GM19328 (cell line): Measurements from ENCODE around the gene HDAC9.

Experiments used
- ATAC-seq: cut with Tn5 transposase; IDR thresholded peaks from one replicate; pipeline ENCODE4 v1.9.1; 2021; ENCODE audit warnings: mild to moderate bottlenecking, moderate library complexity; ENCODE audit not compliant: unreplicated experiment

Gene HDAC9

GRCh38 chr7:18828260-18828993 is 332.9 kb downstream of the HDAC9 start:
- no peak for ATAC-seq

- ATAC-seq: no peak
Measured at GRCh38 chr7:18828994-18829857, 333.7 kb downstream of the HDAC9 start.

- ATAC-seq: no peak
Measured at GRCh38 chr7:18829858-18830285, 334.3 kb downstream of the HDAC9 start.

- no peak for ATAC-seq
Measured at GRCh38 chr7:18831419-18831818, 335.9 kb downstream of the HDAC9 start.

GRCh38 chr7:18831943-18832342 is 336.4 kb downstream of the HDAC9 start:
- ATAC-seq: no peak

GRCh38 chr7:18834577-18834976 is 339.0 kb downstream of the HDAC9 start:
- ATAC-seq: no peak

- ATAC-seq: no peak
Measured at GRCh38 chr7:18835001-18835690, 339.6 kb downstream of the HDAC9 start.

- no peak for ATAC-seq
Measured at GRCh38 chr7:18843979-18844378, 348.4 kb downstream of the HDAC9 start.

- ATAC-seq: no peak
Measured at GRCh38 chr7:18844735-18845134, 349.2 kb downstream of the HDAC9 start.

GRCh38 chr7:18845700-18846099 is 350.2 kb downstream of the HDAC9 start:
- ATAC-seq: no peak

GRCh38 chr7:18846765-18847215 is 351.2 kb downstream of the HDAC9 start:
- ATAC-seq: no peak

GRCh38 chr7:18849130-18849529 is 353.6 kb downstream of the HDAC9 start:
- ATAC-seq: no peak

GRCh38 chr7:18855796-18856195 is 360.2 kb downstream of the HDAC9 start:
- ATAC-seq: no peak

- no peak for ATAC-seq
Measured at GRCh38 chr7:18858232-18858631, 362.7 kb downstream of the HDAC9 start.

GRCh38 chr7:18859318-18859717 is 363.8 kb downstream of the HDAC9 start:
- ATAC-seq: no peak

GRCh38 chr7:18860221-18860620 is 364.7 kb downstream of the HDAC9 start:
- ATAC-seq: no peak

- ATAC-seq: no peak
Measured at GRCh38 chr7:18861514-18862118, 366.1 kb downstream of the HDAC9 start.

- ATAC-seq: no peak
Measured at GRCh38 chr7:18864967-18865366, 369.4 kb downstream of the HDAC9 start.

- ATAC-seq: peak; percentile 65
Measured at GRCh38 chr7:18866359-18867036, 370.9 kb downstream of the HDAC9 start.

GRCh38 chr7:18872344-18872743 is 376.8 kb downstream of the HDAC9 start:
- ATAC-seq: no peak
